ENCODE data around the gene MSMO1.
"Not testable (repeated sequence)": the region's sequence is repeated elsewhere in the genome, so short reads cannot be mapped to it uniquely, and the experiment has no call there.

Gene MSMO1

GRCh38 chr4:165325732-165326512 is 1.5 kb upstream of the MSMO1 start:
- DNase-seq = peak; percentile 72

- no peak for DNase-seq
Observed at GRCh38 chr4:165326831-165327210, 648 bp upstream of the MSMO1 start.

- no peak for DNase-seq
Observed at GRCh38 chr4:165328101-165328425, 594 bp downstream of the MSMO1 start.

GRCh38 chr4:165328708-165329107 is 1.2 kb downstream of the MSMO1 start:
- no peak for DNase-seq

GRCh38 chr4:165330071-165330470 is 2.6 kb downstream of the MSMO1 start:
- no peak for DNase-seq

- DNase-seq = no peak
Observed at GRCh38 chr4:165330666-165331065, 3.2 kb downstream of the MSMO1 start.

- no peak for DNase-seq
Observed at GRCh38 chr4:165331359-165331758, 3.9 kb downstream of the MSMO1 start.

- DNase-seq = no peak
Observed at GRCh38 chr4:165331823-165332222, 4.4 kb downstream of the MSMO1 start.

- DNase-seq = no peak
Observed at GRCh38 chr4:165332502-165332901, 5.0 kb downstream of the MSMO1 start.

GRCh38 chr4:165335163-165335703 is 7.8 kb downstream of the MSMO1 start:
- no peak for DNase-seq

- no peak for DNase-seq
Observed at GRCh38 chr4:165336743-165337142, 9.3 kb downstream of the MSMO1 start.

GRCh38 chr4:165342340-165342739 is 14.9 kb downstream of the MSMO1 start:
- DNase-seq = not testable (repeated sequence)

GRCh38 chr4:165343353-165344191 is 16.1 kb downstream of the MSMO1 start:
- DNase-seq = no peak

- DNase-seq = no peak
Observed at GRCh38 chr4:165345666-165346417, 18.4 kb downstream of the MSMO1 start.

- DNase-seq = no peak
Observed at GRCh38 chr4:165347647-165348569, 20.4 kb downstream of the MSMO1 start.

- DNase-seq = no peak
Observed at GRCh38 chr4:165351359-165352130, 24.1 kb downstream of the MSMO1 start.

GRCh38 chr4:165355900-165356300 is 28.4 kb downstream of the MSMO1 start:
- no peak for DNase-seq

- peak; percentile 37 for DNase-seq
Observed at GRCh38 chr4:165359506-165359905, 32.0 kb downstream of the MSMO1 start.

- DNase-seq = no peak
Observed at GRCh38 chr4:165360041-165360695, 32.7 kb downstream of the MSMO1 start.

- no peak for DNase-seq
Observed at GRCh38 chr4:165360985-165361670, 33.7 kb downstream of the MSMO1 start.

Measured in HCEC 1CT (cell line).